Spleen (tissue), 11 donors: Measurements from ENCODE around the gene PDE5A. TPM values are rescaled to one million over a fixed set of nuclear protein-coding genes. Genes with fewer than 3 reads are reported as not detected.

Experiments
- polyA plus RNA-seq, 3 donors: library from polyadenylated mRNA; stranded (reverse); fragments of 200-250 nt; gene quantifications; one replicate each; pipeline ENCODE4 v1.2.1, GENCODE V29; 2013
- small RNA-seq, 4 donors: library from RNA; depleted of rRNA; stranded (forward); fragments of <200 nt; gene quantifications; one replicate each; pipeline ENCODE3, GENCODE V24; 2016
- total RNA-seq, 7 donors: library from RNA; depleted of rRNA in 3 of 7; stranded (reverse); fragments of >200 nt in 3 of 7; fragmentation: NEBNext Ultra II Directional in 4 of 7; extraction: Animal tissue kit (Norgen Biotek cat#: 25700) in 4 of 7; gene quantifications; one replicate each; pipeline versions ENCODE4 v1.1.0 to v1.2.1, GENCODE V29; 2016 to 2021
- donor health status: healthy with polysubstance abuse.
- donor health status: DM: no; HTN: no; CAD: no; lungs with moderate emphysema.
- donor health status: DM: no; HTN: no; CAD: no.
- donor health status: Bipolar disorder and iron deficiency.
- donor health status: healthy.
- donor health status: DM: no; HTN: no; CAD: no.
- donor health status: DM: yes; HTN: yes; CAD: no.

The PDE5A gene
- total and polyA plus RNA-seq, 10 donors, result 0.91 to 15.1 (median 9.5) TPM

Small RNAs within 50 kb of the gene (small RNA-seq; reads per million reads assigned to genes)
- gene RF00614, result 0 reads per million in 4 donors
